B cell (primary cell): ENCODE data around the gene CREBBP.

Experiments used
- CTCF ChIP-seq: fragments of 200-600 bp; IDR thresholded peaks from one replicate; pipeline ENCODE4 v1.8.0; 2022; ENCODE audit warnings: antibody characterized with exemption, mild to moderate bottlenecking
- EZH2 ChIP-seq: IDR thresholded peaks from 2 replicates; pipeline ENCODE4 v1.6.1; 2012; ENCODE audit warnings: borderline replicate concordance, low read depth, mild to moderate bottlenecking, moderate library complexity, low read length; ENCODE audit not compliant: insufficient read depth, poor library complexity, severe bottlenecking

GRCh38 chr16:3788711-3789374 is 91.7 kb downstream of the CREBBP start:
- no peak for TF ChIP-seq CTCF
- TF ChIP-seq EZH2, result no peak
